T-helper 2 cell (primary cell): ENCODE data around the gene ATXN7L1.
A peak's percentile ranks its signal among the peaks of the same experiment; 100 is the strongest.
"Not testable (repeated sequence)": the region's sequence is repeated elsewhere in the genome, so short reads cannot be mapped to it uniquely, and the experiment has no call there.

ENCODE experiments used
- DNase-seq, 5 experiments: peaks; one replicate each; pipeline versions ENCODE4 v3.0.0 to v3.0.0-alpha.2; 2012 to 2022

ATXN7L1 gene

GRCh38 chr7:105857009-105857952 lies 19.1 kb downstream of the ATXN7L1 start:
- DNase-seq = peak in 2 of 5 experiments; percentile 38 to 54

GRCh38 chr7:105854498-105854897 lies 21.9 kb downstream of the ATXN7L1 start:
- DNase-seq = no peak

GRCh38 chr7:105853931-105854419 lies 22.4 kb downstream of the ATXN7L1 start:
- no peak for DNase-seq

- no peak for DNase-seq
Measured at GRCh38 chr7:105851064-105851463, 25.3 kb downstream of the ATXN7L1 start.

DNA sequence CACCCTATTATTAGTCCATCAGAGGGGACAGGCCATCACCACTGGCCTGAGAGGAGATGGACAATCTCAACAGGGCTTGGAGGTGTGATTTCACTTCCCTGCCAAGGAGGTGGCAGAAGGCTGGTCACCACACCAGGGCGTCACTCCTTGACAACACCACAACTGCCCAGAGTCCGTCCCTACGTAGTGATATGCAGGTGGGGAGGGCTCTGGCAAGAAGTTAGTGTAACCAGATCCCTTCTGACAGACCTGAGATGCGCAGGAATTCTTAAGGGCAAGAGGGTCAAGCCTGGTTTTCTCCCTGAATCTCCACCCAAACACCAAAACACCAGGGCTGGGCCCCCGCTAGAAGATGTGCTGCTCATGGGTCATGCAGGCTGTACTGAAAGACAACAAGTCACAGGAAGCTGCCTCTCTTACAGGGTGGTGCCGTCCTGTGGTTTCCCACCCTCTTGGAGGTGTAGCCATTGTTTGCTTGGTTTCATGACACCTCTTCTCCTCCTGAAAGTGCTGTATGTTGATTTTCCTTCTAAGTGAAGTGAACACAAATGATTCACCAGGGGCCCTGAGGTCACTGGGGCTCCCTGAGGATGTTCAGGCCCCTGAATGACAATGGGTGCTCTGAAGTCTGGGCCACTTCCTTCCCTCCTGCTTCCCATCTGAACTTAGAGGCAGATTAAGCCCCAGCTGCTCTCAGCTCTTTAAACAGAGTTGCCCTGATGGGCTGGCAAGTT lies 27.1 kb downstream of the ATXN7L1 start:
- DNase-seq = peak in 4 of 5 experiments; percentile 18 to 93 (median 66)

- DNase-seq = no peak
Measured at GRCh38 chr7:105846404-105846803, 30.0 kb downstream of the ATXN7L1 start.

DNA sequence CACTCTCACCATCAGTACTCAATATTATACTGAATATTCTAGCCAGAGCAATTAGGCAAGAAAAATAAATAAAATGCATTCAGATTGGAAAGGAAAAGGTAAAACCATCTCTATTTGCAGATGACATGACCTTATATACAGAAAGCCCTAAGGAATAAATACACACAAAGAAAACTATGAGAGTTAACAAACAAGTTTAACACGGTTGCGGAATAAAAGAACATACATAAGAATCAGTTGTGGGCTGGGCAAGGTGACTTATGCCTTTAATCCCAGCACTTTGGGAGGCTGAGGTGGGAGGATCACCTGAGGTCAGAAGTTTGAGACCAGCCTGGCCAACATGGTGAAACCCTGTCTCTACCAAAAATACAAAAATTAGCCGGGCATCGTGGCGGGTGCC lies 31.7 kb downstream of the ATXN7L1 start:
- DNase-seq = not testable (repeated sequence)

- no peak for DNase-seq
Measured at GRCh38 chr7:105841866-105842265, 34.5 kb downstream of the ATXN7L1 start.

- DNase-seq = no peak
Measured at GRCh38 chr7:105840981-105841749, 35.2 kb downstream of the ATXN7L1 start.

GRCh38 chr7:105839266-105839665 lies 37.1 kb downstream of the ATXN7L1 start:
- DNase-seq = no peak

DNA sequence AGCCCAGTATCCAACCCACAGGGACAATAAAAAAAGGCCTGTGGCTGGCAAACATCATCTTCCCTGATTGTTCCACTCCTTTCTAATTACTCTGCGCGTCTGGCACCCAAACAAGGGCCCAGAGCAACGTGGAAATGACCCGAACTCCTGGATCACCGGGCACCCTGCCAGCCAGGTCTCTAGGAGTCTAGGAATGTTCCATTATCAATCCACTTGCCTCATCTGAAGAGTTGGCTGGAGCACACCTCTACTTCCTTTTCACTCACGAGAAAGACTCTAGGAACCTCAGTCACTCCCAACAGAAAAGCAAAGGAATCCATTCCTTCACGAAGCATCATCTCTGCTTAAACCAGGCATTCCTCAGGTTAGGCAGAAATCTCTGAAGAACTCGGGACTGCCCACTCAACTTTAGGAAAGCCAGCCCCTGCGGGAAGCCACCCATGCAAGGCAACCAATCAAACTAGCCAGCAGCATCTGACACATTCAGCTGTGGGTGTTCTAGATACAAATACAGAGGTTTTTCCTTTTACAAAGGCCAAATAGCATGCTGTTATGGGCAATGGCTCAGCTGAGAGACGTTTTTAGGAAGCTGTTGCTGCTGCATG lies 37.7 kb downstream of the ATXN7L1 start:
- no peak for DNase-seq

- no peak for DNase-seq
Measured at GRCh38 chr7:105837765-105838626, 38.4 kb downstream of the ATXN7L1 start.

DNA sequence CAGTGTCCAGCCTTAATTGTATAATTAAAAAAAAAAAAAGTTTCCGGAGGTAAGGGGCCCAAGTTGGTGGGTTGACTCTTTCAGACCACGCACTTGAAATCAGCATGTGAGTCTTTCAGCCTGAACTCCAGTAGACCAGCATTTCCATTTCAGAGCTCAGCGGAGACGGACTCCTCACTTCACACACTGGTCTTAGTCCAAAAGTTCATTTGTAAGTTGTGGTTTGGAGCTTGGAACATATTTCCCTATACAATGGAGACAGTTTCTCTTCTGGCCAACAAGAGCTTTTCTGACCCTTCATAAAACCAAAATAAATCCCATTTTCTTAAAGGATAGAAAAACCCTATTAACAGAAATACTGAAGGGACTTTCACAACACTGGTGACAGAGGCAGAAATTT lies 41.0 kb downstream of the ATXN7L1 start:
- no peak for DNase-seq

GRCh38 chr7:105831824-105832535 lies 44.4 kb downstream of the ATXN7L1 start:
- DNase-seq = no peak

DNA sequence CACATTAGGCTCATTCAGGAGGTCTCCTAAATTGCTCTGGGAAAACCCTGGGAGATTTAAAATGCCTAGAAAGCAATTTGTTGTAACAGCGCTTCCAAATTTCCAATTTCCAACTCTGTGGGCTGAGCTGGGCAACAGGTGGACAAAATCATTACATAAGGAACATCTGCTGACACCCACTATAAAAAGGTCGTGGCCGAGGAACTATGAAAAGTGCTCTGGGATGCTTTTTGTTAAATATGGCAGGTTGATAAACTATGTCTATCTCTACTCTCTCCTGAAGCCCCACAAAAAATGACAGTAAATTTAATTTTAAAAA lies 45.1 kb downstream of the ATXN7L1 start:
- no peak for DNase-seq

GRCh38 chr7:105830405-105831301 lies 45.7 kb downstream of the ATXN7L1 start:
- no peak for DNase-seq

DNA sequence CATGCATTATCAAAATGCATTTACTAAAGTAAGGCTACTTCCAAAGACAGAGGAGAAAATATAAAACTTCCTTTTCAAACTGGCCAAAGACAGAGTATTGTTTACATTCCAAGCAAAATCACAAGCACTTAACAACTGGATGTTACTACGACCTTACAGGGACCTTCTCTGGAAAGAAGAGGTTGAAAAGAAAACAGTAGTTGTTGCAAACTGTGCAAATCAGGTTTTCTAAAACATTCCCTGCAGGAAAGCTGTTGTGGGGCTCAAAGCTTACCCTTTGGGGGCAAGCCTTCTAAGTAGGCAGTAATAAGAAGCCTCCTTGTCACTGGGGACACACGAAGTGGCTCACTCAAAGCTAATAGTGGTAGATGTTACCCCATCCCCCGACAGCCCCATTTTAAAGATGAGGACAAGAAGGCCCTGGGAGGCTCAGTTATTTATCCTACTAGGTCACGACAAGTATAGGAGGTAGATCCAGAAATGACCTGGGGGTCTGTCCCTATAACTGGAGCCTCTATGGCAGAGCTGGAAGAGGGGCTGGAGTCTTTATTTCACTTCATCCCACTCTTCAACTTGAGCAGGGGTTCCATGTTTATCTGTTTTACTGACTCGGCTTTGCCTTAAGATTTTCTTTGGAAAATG lies 46.6 kb downstream of the ATXN7L1 start:
- no peak for DNase-seq

DNA sequence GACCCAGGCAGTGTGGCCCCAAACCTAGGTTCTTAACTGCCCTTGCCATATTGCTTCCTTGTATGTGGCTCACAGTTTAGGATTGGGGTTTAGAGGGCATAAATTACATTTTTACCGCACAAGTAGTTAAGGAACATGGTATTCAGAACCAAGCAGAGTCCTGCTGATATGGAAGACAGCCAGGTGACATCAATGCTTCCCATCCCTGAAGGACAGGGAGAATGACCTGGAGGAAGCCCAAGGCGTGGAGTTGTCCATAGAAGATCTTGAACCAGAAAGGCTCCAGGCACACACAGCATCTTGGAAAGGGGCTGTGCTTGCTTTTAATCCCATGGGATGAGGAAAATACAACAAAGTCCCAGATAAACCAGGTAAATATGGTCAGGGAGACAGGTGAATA lies 48.3 kb downstream of the ATXN7L1 start:
- no peak for DNase-seq

GRCh38 chr7:105827151-105827875 lies 49.1 kb downstream of the ATXN7L1 start:
- no peak for DNase-seq
